Vagina (tissue), 2 donors: ENCODE measurements around the gene RNF112. TPM values are rescaled to one million over a fixed set of nuclear protein-coding genes. Genes with fewer than 3 reads are reported as not detected.

Experiments used
- DNase-seq, 2 donors: peaks; one replicate each; pipeline ENCODE4 v3.0.0-alpha.2; 2017; ENCODE audit errors: extremely low spot score in 2 of 2
- H3K27ac ChIP-seq: fragments of 200-600 bp; sonication (generic); one replicate; pipeline ENCODE4 v1.5.1; 2019
- H3K27me3 ChIP-seq: fragments of 200-600 bp; sonication (generic); one replicate; pipeline ENCODE4 v1.5.1; 2019
- H3K36me3 ChIP-seq, 2 donors: fragments of 200-600 bp; sonication (generic); one replicate each; pipeline ENCODE4 v1.5.1; 2017 to 2019
- H3K4me1 ChIP-seq: fragments of 200-600 bp; sonication (generic); one replicate; pipeline ENCODE4 v1.5.1; 2019
- H3K4me3 ChIP-seq, 2 donors: fragments of 200-600 bp; sonication (generic); 1 replicate in 1 of 2; 2 replicates in 1 of 2; pipeline ENCODE4 v1.5.1; 2016 to 2019
- H3K9me3 ChIP-seq: fragments of 200-600 bp; sonication (generic); one replicate; pipeline ENCODE4 v1.5.1; 2019
- POLR2A ChIP-seq, 2 donors: fragments of 450-650 bp; IDR thresholded peaks; one replicate each; pipeline ENCODE4 v1.6.1; 2017; ENCODE audit warnings: antibody characterized with exemption in 2 of 2, mild to moderate bottlenecking in 2 of 2, moderate library complexity in 2 of 2
- POLR2AphosphoS5 ChIP-seq, 2 donors: sonication (generic); formaldehyde crosslinking; IDR thresholded peaks; one replicate each; pipeline ENCODE4 v1.9.0; 2017; ENCODE audit warnings: antibody characterized with exemption in 2 of 2, mild to moderate bottlenecking in 2 of 2, low read depth in 1 of 2; ENCODE audit not compliant: insufficient read depth in 1 of 2
- intact Hi-C: fragments of 100-400 bp; cut with DNase I; formaldehyde crosslinking; loops from one replicate; pipeline ENCODE4 v1.15.1; 2023
- total RNA-seq: library from RNA; depleted of rRNA; stranded (reverse); fragments of >200 nt; gene quantifications from one replicate; pipeline ENCODE4 v1.2.3, GENCODE V29; 2016
- TF ChIP-seq, protein P1 (sequence below), 3 experiments: fragments of 450-650 bp in 2 of 3; fragments of 200-600 bp in 1 of 3; sonication (generic) in 1 of 3; IDR thresholded peaks; one replicate each; pipeline ENCODE4 v1.5.1; 2017 to 2019; ENCODE audit warnings: antibody characterized with exemption in 3 of 3, mild to moderate bottlenecking in 2 of 3, moderate library complexity in 2 of 3

RNF112 gene
- total RNA-seq, 1 donor from 2014 or later = 1.5 TPM

DNA sequence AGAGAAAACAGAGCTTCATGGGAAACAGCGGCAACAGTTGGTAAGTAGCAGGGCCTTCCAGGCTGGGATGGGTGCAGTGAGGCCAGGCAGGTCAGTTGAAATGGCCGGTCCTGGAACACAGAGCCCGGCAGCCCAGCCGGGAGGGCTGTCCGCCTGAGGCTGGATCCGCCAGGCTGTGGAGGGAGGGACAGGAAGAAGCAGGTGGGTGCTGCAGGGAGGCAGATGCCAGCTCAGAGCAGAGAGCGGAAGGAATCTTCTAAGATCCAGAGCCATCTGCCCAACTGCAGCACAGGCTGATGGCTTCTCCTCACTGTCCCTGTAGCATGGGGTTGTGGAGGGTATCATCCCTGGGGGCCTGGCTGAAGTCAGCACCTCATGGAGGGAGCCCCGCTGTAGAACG lies 599 bp downstream of the RNF112 start:
- no peak for DNase-seq
- H3K4me1 ChIP-seq = peaks cover 6% of the 10 kb centered on the region
- no peak for TF ChIP-seq POLR2A (IDR thresholded peaks at IDR 0.05)
- TF ChIP-seq POLR2AphosphoS5 (IDR thresholded peaks at IDR 0.05; ENCODE audit: insufficient read depth in 1 of 2, low read depth in 1 of 2) = no peak
- TF ChIP-seq, protein P1, sequence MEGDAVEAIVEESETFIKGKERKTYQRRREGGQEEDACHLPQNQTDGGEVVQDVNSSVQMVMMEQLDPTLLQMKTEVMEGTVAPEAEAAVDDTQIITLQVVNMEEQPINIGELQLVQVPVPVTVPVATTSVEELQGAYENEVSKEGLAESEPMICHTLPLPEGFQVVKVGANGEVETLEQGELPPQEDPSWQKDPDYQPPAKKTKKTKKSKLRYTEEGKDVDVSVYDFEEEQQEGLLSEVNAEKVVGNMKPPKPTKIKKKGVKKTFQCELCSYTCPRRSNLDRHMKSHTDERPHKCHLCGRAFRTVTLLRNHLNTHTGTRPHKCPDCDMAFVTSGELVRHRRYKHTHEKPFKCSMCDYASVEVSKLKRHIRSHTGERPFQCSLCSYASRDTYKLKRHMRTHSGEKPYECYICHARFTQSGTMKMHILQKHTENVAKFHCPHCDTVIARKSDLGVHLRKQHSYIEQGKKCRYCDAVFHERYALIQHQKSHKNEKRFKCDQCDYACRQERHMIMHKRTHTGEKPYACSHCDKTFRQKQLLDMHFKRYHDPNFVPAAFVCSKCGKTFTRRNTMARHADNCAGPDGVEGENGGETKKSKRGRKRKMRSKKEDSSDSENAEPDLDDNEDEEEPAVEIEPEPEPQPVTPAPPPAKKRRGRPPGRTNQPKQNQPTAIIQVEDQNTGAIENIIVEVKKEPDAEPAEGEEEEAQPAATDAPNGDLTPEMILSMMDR (IDR thresholded peaks at IDR 0.05) = no peak
- no peak overlapping the region for H3K27ac ChIP-seq
- no peaks in the 10 kb centered on the region for H3K9me3 ChIP-seq
- H3K27me3 ChIP-seq = no peaks in the 10 kb centered on the region
- intact Hi-C loops = no loop called here
- no peak overlapping the region for H3K4me3 ChIP-seq
- no peaks in the 10 kb centered on the region for H3K36me3 ChIP-seq

DNA sequence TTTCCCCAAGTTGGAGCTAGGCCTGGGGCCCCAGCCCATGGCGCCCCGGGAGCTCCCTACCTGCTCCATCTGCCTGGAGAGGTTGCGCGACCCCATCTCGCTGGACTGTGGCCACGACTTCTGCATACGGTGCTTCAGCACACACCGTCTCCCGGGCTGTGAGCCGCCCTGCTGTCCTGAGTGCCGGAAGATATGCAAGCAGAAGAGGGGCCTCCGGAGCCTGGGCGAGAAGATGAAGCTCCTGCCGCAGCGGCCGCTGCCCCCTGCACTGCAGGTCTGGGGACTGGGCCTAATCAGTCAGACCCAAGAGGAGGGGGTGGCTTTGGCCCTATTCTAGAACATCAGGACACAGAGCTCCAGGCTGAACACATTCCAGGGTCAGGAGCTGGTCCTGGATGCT lies 1.5 kb downstream of the RNF112 start:
- no peak for DNase-seq
- no peaks in the 10 kb centered on the region for H3K27me3 ChIP-seq
- no peaks in the 10 kb centered on the region for H3K36me3 ChIP-seq
- H3K9me3 ChIP-seq = no peaks in the 10 kb centered on the region
- H3K4me3 ChIP-seq = no peak overlapping the region
- no peak overlapping the region for H3K27ac ChIP-seq
- H3K4me1 ChIP-seq = peaks cover 6% of the 10 kb centered on the region
- TF ChIP-seq, protein P1 (IDR thresholded peaks at IDR 0.05) = no peak
- no peak for TF ChIP-seq POLR2A (IDR thresholded peaks at IDR 0.05)
- TF ChIP-seq POLR2AphosphoS5 (IDR thresholded peaks at IDR 0.05; ENCODE audit: insufficient read depth in 1 of 2, low read depth in 1 of 2) = no peak
- intact Hi-C loops = no loop called here

DNA sequence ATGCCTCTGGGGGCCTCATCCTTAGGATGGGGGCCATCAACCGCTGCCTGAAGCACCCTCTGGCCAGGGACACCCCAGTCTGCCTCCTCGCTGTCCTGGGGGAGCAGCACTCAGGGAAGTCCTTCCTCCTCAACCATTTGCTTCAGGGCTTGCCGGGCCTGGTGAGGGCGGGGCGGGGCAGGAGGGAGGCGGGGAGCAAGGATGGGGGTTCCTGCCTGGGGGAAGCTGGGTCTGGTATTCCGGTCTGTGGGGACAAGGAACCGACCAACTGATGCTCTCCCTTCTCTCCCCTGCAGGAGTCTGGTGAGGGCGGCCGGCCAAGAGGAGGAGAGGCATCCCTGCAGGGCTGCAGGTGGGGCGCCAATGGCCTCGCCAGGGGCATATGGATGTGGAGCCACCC lies 2.0 kb downstream of the RNF112 start:
- H3K36me3 ChIP-seq = no peaks in the 10 kb centered on the region
- H3K27ac ChIP-seq = no peak overlapping the region
- DNase-seq = no peak
- no peak overlapping the region for H3K4me3 ChIP-seq
- no peaks in the 10 kb centered on the region for H3K9me3 ChIP-seq
- peaks cover 11% of the 10 kb centered on the region for H3K4me1 ChIP-seq
- TF ChIP-seq POLR2AphosphoS5 (IDR thresholded peaks at IDR 0.05; ENCODE audit: insufficient read depth in 1 of 2, low read depth in 1 of 2) = no peak
- TF ChIP-seq POLR2A (IDR thresholded peaks at IDR 0.05) = no peak
- TF ChIP-seq, protein P1 (IDR thresholded peaks at IDR 0.05) = no peak
- H3K27me3 ChIP-seq = no peaks in the 10 kb centered on the region
- intact Hi-C loops = no loop called here

DNA sequence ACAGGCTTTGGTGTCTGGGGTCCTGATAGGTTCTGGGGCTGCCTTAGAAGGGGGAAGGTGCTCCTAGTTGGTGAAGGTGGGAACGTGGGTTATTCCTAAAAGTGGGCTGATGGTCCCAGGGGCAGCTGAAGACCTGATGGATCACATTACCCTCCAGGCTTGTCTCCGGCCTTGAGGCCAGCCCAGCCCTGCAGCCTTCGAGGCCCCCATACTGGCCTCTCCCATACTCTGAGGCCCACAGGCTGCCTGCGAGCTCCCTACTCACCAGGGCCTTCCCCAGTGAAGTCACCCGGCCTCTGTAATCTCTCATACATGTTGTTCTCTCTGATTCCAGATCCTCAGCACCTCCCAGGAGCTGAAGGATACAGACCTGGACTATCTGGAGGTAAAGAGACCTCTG lies 2.7 kb downstream of the RNF112 start:
- TF ChIP-seq POLR2A (IDR thresholded peaks at IDR 0.05) (no peak), POLR2AphosphoS5 (IDR thresholded peaks at IDR 0.05; ENCODE audit: insufficient read depth in 1 of 2, low read depth in 1 of 2) (no peak)
- TF ChIP-seq, protein P1 (IDR thresholded peaks at IDR 0.05) = no peak
- Histone ChIP-seq H3K4me1 (peaks cover 18% of the 10 kb centered on the region), H3K4me3 (no peak overlapping the region), H3K27ac (no peak overlapping the region), H3K36me3 (no peaks in the 10 kb centered on the region), H3K27me3 (no peaks in the 10 kb centered on the region), H3K9me3 (no peaks in the 10 kb centered on the region)
- no peak for DNase-seq
- intact Hi-C loops = no loop called here

DNA sequence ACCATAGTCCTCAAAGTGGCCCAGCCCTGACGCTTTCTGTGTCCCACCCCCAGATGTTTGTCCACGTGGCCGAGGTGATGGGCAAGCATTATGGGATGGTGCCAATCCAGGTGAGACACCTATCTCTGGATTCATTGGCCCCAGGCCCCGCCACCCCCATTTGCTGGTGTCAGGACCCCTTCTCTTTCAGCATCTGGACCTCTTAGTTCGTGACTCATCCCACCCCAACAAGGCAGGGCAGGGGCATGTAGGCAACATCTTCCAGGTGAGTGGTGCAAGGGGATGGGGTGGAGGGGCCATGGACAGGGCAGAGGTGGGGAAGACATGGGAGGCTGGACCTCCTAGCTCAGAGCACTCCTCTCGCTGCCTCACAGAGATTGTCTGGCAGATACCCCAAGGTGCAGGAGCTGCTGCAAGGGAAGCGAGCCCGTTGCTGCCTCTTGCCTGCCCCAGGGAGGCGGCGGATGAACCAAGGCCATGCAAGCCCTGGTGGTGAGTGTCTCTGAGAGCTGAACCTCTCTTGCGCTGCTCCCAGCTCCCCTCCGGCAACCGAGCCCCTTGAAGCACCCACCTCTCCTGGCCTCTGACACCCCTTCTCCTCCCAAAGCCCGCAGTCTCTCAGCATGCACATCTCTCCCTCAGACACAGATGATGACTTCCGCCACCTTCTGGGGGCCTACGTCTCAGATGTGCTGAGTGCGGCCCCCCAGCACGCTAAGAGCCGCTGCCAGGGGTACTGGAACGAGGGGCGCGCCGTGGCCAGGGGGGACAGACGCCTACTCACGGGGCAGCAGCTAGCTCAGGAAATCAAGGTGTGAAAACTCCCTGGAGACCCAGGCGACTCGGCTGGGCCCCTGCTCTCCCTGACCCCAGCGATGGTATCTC lies 3.6 kb downstream of the RNF112 start:
- Histone ChIP-seq H3K4me3 (no peak overlapping the region), H3K36me3 (no peaks in the 10 kb centered on the region), H3K4me1 (peaks cover 18% of the 10 kb centered on the region), H3K27ac (no peak overlapping the region), H3K27me3 (no peaks in the 10 kb centered on the region), H3K9me3 (no peaks in the 10 kb centered on the region)
- TF ChIP-seq, protein P1 (IDR thresholded peaks at IDR 0.05) = no peak
- TF ChIP-seq POLR2AphosphoS5 (IDR thresholded peaks at IDR 0.05; ENCODE audit: insufficient read depth in 1 of 2, low read depth in 1 of 2) (no peak), POLR2A (IDR thresholded peaks at IDR 0.05) (no peak)
- intact Hi-C loops = no loop called here
- DNase-seq = peak in 1 of 2 donors; percentile 67
